ENCODE data around the gene IL1B. TPM values are rescaled to one million over a fixed set of nuclear protein-coding genes. Genes with fewer than 3 reads are reported as not detected.

IL1B gene
- polyA plus RNA-seq, 3 donors = 0.27 to 0.67 (median 0.47) TPM

DNA sequence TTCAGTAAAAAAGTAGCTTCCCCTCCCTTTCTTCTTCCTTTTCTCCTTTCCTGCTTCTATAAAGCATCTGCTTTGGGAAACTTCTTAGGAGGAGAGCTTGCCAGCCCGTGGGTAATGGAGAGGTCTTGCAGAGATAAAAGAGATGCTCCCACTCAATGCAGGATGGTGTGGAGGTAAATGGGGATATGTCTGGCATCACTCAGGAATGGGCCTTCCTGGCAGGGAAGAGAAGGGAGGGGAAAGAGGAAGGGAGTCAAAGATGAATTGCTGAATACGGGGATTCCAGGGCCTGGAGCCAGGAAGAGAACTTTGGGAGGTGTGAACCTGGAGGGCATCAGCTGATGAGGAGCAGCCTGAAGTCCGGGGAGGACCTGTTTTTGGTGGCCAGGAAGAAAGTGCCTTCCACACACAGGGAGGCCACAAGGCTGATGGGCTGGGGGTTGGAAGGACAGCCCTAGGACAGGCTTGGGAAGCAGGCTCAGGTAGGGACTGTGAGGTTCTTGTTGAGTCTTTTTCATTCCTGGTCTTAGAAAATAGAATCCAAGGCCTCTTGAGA lies 25.2 kb downstream of the IL1B start:
- no peak for DNase-seq

DNA sequence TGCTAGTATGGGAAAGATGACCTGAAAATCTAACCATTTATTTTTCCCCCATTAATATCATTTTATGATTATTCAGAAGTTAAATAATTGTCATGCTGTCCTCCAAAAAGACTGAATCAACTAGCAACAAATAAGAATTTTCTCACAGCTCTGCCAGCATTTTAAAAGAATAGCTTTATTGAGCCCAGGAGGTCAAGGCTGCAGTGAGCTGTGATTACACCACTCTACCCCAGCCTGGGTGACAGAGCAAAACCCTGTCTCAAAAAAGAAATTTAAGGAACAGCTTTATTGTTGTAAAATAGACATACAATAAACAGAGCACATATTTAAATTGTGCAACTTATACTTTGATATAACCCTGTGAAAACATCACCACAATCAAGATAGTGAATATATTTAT lies 27.5 kb downstream of the IL1B start:
- no peak for DNase-seq

- DNase-seq = no peak
Observed at GRCh38 chr2:112807233-112807807, 29.3 kb downstream of the IL1B start.

DNA sequence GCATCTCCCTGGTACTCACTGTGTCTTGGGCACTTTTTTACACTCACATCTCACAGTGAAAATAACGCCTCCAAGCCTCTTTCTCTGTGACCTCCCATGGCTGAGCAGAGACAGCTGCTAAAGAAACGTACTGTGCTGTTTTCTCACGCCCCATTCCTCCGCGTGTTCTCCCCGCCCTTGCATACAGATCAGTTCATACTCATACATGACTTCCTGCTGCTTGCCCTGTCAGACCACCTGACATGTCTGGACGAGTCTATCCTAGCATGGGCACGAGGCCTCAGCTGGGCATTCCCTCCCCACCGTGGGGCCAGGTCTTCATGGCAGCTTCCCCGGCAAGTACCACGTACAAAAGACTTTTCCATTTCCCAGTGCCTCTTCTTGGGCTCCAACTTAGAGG lies 31.0 kb downstream of the IL1B start:
- DNase-seq = no peak

- no peak for DNase-seq
Observed at GRCh38 chr2:112803691-112804521, 32.7 kb downstream of the IL1B start.

- no peak for DNase-seq
Observed at GRCh38 chr2:112800881-112801583, 35.5 kb downstream of the IL1B start.

GRCh38 chr2:112798979-112799975 lies 37.3 kb downstream of the IL1B start:
- DNase-seq = no peak

DNA sequence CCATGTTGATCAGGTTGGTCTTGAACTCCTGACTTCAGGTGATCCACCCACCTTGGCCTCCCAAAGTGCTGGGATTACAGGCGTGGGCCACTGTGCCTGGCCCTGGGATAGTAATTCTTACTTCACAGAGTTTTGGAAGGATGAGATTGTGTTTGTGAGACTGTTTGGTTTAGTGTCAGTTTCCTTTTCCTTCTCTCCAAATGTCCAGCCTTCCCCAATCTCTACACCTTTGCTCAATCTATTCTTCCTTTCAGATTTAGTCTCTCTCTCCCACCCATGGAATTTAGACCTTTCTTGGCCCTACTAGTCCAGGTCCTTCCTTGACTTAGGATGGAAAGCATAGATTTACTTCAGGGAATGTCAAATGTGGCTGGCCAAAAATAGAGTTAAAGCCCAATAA lies 40.1 kb downstream of the IL1B start:
- no peak for DNase-seq

DNA sequence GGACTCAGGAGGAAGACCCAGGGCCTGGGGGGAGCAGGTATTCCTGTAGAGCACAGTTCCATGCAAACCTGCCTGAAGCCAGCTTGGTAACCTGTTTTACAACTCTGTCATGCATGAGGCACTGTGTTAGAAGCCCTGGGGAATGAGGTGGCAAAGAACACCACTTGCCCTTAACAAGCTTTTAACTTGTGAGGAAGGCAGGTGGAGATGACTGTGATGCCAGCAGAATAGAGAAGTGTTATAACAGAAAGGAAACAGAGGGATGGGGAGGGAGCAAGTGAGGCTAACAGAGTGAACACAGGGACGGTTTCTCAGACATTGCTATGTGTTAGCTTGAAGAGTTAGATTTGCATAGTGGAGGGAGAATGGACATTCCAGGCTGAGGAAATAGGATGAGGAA lies 40.8 kb downstream of the IL1B start:
- peak; percentile 39 for DNase-seq

GRCh38 chr2:112794841-112795240 lies 41.7 kb downstream of the IL1B start:
- no peak for DNase-seq

DNA sequence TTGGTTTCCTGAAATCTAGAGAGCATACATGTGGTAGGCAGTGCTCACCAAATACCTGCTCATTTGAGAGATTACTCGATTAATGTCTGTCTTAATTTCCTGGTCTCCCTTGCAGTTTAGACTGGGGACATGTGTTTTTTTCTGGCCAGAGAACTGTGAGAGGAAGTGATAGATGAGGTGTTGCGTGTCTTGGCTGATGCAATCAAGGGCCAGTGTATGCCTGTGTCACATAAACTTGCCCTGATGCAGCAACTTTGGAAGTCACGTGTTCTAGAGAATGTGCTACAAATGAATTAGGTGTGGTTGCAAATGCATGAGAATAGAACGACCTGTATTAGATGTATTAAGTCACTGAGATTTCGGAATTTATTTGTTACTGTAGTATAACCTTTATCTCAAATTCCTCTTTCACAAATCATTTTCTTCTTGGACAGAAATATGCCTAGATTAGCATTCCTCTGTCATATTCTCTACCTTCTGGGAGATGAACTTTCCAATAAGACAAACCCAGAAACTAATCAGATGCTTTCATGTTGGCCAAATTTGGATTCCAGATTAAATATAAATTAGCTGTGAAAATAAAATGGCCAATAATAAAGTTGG lies 42.3 kb downstream of the IL1B start:
- no peak for DNase-seq

DNA sequence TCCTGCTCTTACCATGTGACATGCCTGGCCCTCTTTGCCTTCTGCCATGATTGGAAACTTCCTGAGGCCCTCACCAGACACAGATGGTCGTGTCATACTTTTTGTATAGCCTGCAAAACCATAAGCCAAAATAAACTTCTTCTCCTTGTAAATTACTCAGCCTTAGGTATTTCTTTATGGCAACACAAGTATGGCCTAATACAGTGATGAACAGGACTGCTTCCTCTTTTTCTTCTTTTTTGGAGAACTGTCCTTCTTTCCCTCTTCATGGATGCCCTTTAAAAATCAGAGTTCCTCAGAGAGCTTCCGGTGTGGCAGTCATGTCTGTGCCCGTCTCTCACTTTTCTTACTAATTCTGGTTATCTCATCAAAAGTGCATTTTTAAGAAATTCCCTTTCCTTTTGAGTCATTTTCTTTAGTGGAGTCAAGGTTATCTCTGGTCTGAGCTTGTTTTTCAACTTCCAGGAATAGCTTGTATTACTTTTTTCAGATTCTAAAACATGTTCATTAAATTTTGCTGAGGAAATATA lies 43.1 kb downstream of the IL1B start:
- no peak for DNase-seq

DNA sequence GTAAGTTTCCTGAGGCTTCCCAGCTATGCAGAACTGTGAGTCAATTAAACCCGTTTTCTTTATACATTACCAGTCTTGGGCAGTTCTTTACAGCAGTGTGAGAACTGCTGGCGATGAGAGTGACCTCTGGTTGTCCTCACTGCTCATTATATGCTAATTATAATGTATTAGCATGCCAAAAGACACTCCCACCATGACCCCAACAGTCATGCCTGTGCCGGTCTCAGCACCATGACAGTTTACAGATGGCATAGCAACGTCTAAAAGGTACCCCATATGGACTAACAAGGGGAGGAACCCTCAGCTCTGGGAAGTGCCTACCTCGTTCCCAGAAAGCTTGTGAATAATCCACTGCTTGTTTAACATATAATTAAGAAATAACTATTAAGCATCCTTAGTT lies 44.2 kb downstream of the IL1B start:
- DNase-seq = no peak

GRCh38 chr2:112791693-112792230 lies 44.8 kb downstream of the IL1B start:
- DNase-seq = no peak

GRCh38 chr2:112791019-112791418 lies 45.6 kb downstream of the IL1B start:
- DNase-seq = no peak

DNA sequence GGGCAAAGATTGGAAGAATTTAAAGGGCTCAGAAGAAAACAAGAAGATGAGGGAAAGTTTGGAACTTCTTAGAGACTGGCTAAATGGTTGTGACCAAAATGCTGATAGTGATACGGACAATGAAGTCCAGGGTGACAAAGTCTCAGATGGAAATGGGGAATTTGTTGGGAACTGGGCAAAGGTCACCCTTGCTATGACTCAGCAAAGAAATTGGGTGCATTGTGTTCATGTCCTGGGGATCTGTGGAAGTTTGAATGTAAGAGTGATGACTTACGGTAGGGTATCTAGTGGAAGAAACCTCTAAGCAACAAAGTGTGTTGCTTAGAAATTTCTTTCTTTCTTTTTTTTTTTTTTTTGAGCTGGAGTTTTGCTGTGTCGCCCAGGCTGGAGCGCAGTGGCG lies 46.3 kb downstream of the IL1B start:
- no peak for DNase-seq

DNA sequence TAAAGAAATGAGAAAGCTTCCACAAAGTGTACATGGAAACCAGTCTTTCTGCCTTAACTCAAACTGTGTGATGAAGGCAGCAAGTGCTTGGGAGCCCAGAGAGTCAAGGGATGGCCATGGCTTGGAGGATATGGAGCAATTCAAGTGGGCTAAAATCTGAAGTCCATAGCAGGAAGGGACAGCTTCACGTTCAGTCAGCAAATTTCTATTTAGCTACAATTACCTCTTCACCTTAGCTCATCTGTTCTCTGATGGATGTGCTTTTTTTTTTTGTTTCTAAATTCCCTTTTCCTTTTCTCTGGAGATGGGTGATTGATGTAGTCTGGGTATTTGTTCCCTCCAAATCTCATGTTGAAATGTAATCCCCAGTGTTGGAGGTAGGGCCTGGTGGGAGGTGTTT lies 47.4 kb downstream of the IL1B start:
- no peak for DNase-seq

DNA sequence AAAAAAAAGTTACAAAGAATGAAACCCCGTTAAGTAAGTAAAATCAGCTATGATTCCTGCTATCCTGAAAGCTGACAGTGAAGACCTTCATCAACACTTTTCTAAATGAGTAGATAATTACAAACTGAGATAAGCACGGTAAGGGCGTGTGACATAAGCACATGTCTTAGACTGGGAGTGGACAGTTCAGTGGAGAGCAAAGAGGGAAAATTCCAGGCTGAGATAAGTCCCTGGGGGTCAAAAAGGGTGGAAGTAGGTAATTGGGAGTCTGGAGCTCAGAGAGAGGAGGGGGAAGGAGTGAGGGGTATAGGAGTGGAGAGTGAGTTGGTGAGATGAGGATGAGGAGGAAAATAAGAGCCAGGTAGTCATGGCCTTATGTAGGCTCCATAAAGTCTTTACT lies 47.9 kb downstream of the IL1B start:
- DNase-seq = no peak

GRCh38 chr2:112787729-112788393 lies 48.7 kb downstream of the IL1B start:
- no peak for DNase-seq

DNA sequence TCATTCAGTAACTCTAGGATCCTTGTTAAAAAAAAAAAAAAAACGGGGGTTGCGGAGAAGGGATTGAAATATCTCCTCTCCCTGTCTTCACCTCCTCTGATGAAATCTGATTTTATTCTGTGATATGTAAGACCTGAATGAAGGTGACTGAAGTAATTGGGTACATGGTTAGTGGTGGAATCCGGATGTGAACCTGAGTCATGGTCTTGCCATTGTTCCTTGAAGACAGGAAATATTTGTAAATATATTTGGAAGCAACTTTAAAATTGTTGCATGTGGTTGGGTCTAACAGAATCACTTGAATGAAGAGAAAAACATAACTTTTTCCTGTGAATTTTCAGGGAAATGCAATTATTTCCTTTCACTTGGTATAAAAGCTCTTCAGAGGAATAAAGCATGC lies 49.3 kb downstream of the IL1B start:
- no peak for DNase-seq

Measured in renal pelvis (tissue), 4 donors.